C4-2B (cell line): ENCODE measurements around the gene CLDN34.

Experiments used
- H3K27ac ChIP-seq: fragments of 450-650 bp; 2 replicates; pipeline ENCODE4 v1.5.1; 2017
- ZFX ChIP-seq: fragments of 450-650 bp; IDR thresholded peaks from 2 replicates; pipeline ENCODE4 v1.6.1; 2017
- TF ChIP-seq, protein P1 (sequence below): fragments of 450-650 bp; conservative IDR thresholded peaks from 2 replicates; pipeline ENCODE4 v1.5.1; 2017; ENCODE audit warnings: mild to moderate bottlenecking

The CLDN34 gene

GRCh38 chrX:9992724-9993123 lies 25.6 kb downstream of the CLDN34 start:
- no peak overlapping the region for H3K27ac ChIP-seq
- TF ChIP-seq ZFX: no peak
- TF ChIP-seq, protein P1, sequence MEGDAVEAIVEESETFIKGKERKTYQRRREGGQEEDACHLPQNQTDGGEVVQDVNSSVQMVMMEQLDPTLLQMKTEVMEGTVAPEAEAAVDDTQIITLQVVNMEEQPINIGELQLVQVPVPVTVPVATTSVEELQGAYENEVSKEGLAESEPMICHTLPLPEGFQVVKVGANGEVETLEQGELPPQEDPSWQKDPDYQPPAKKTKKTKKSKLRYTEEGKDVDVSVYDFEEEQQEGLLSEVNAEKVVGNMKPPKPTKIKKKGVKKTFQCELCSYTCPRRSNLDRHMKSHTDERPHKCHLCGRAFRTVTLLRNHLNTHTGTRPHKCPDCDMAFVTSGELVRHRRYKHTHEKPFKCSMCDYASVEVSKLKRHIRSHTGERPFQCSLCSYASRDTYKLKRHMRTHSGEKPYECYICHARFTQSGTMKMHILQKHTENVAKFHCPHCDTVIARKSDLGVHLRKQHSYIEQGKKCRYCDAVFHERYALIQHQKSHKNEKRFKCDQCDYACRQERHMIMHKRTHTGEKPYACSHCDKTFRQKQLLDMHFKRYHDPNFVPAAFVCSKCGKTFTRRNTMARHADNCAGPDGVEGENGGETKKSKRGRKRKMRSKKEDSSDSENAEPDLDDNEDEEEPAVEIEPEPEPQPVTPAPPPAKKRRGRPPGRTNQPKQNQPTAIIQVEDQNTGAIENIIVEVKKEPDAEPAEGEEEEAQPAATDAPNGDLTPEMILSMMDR: no peak

DNA sequence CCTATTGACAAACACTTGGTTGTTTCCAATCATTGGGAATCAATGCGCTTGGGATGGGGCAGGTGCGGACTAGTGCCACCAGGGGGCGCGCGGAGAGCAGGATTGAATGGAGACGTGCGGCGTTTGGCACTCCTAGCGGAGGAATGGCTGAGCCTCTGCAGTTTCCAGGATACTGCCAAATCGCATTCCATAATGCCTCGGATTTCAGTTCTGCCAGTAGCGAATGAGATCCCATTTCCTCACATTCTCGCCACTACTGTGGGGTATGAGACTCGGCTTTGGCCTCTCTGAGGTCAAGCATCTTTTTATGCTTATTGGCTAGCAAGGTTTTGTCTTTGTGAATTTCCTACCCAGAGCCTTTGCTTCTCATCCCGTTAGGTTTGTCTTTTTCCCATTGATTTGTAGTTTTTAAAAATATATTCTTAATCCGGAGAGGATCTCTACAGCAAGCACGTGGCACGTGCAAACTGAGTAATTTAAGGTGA lies 28.7 kb downstream of the CLDN34 start:
- no peak for TF ChIP-seq ZFX
- TF ChIP-seq, protein P1: peak; percentile 85
- H3K27ac ChIP-seq: no peak overlapping the region

GRCh38 chrX:9997041-9997440 lies 29.9 kb downstream of the CLDN34 start:
- H3K27ac ChIP-seq: no peak overlapping the region
- TF ChIP-seq, protein P1: no peak
- TF ChIP-seq ZFX: no peak

- H3K27ac ChIP-seq: no peak overlapping the region
- no peak for TF ChIP-seq ZFX
- TF ChIP-seq, protein P1: no peak
These were observed 30.4 kb downstream of the CLDN34 start for GRCh38 chrX:9997524-9997923.

- no peak overlapping the region for H3K27ac ChIP-seq
- TF ChIP-seq, protein P1: no peak
- TF ChIP-seq ZFX: no peak
These were observed 34.3 kb downstream of the CLDN34 start for GRCh38 chrX:10001496-10001895.

- no peak overlapping the region for H3K27ac ChIP-seq
- no peak for TF ChIP-seq ZFX
- TF ChIP-seq, protein P1: no peak
These were observed 37.8 kb downstream of the CLDN34 start for GRCh38 chrX:10004832-10005475.

DNA sequence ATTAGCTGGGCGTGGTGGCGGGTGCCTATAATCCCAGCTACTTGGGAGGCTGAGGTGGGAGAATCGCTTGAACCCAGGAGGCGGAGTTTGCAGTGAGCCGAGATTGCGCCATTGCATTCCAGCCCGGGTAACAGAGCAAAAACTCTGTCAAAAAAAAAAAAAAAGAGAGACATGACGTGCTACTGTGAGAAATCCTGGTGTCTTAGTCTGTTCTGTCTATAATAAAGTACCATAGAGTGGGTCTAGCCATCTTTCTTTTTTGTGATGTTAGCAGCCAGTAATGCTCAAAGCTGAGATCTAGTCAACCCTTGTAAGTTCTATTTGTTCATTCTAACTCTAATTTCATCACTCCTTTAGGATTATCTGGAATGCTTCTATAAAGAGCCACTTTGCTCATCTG lies 38.9 kb downstream of the CLDN34 start:
- TF ChIP-seq ZFX: no peak
- TF ChIP-seq, protein P1: no peak
- no peak overlapping the region for H3K27ac ChIP-seq
